B cell (primary cell): ENCODE measurements around the gene CNPPD1.

Experiments
- EZH2 ChIP-seq: IDR thresholded peaks from 2 replicates; pipeline ENCODE4 v1.6.1; 2012; ENCODE audit warnings: borderline replicate concordance, low read depth, mild to moderate bottlenecking, moderate library complexity, low read length; ENCODE audit not compliant: insufficient read depth, poor library complexity, severe bottlenecking
- TF ChIP-seq, protein P1 (sequence below): fragments of 200-600 bp; IDR thresholded peaks from one replicate; pipeline ENCODE4 v1.8.0; 2022; ENCODE audit warnings: antibody characterized with exemption, mild to moderate bottlenecking

DNA sequence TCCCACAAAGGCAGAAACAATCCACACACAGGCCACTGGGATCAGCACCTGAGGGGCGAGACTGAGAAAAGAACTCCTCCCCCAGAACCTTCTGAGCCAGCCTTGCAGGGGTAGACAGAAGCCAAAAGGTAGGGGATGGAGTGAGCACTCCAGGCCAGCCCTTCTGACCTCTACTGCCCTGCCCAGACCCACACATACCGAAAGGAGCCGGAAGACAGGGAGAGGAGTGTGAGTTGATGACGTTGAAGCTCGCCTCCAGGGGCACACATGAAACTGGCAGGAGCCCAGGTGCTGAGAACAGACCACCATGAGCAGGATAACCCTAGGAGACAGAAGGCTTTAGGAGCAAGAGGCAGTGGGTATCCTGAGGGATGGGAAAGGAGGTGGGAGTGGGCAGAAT lies 8.7 kb downstream of the CNPPD1 start:
- TF ChIP-seq, protein P1, sequence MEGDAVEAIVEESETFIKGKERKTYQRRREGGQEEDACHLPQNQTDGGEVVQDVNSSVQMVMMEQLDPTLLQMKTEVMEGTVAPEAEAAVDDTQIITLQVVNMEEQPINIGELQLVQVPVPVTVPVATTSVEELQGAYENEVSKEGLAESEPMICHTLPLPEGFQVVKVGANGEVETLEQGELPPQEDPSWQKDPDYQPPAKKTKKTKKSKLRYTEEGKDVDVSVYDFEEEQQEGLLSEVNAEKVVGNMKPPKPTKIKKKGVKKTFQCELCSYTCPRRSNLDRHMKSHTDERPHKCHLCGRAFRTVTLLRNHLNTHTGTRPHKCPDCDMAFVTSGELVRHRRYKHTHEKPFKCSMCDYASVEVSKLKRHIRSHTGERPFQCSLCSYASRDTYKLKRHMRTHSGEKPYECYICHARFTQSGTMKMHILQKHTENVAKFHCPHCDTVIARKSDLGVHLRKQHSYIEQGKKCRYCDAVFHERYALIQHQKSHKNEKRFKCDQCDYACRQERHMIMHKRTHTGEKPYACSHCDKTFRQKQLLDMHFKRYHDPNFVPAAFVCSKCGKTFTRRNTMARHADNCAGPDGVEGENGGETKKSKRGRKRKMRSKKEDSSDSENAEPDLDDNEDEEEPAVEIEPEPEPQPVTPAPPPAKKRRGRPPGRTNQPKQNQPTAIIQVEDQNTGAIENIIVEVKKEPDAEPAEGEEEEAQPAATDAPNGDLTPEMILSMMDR, result no peak
- no peak for TF ChIP-seq EZH2
